Motor neuron (in vitro differentiated cells): ENCODE results near the gene SLC49A3. TPM values are rescaled to one million over a fixed set of nuclear protein-coding genes. Genes with fewer than 3 reads are reported as not detected.

ENCODE experiments used
- ATAC-seq, 8 experiments: fragments of 200-7000 bp; cut with Tn5 transposase; replicated peaks in 6 of 8; 2 replicates each; pipeline ENCODE4 v1.8.0; 2021; ENCODE audit warnings: mild to moderate bottlenecking in 8 of 8, moderate library complexity in 8 of 8
- H3K27ac ChIP-seq, 2 donors: fragments of 250-450 bp; sonication (Bioruptor Pico); 2 replicates each; pipeline ENCODE4 v1.9.0; 2021; ENCODE audit warnings: antibody characterized with exemption in 2 of 2, mild to moderate bottlenecking in 2 of 2, moderate library complexity in 1 of 2
- H3K4me1 ChIP-seq, 2 donors: fragments of 250-450 bp; sonication (Bioruptor Pico); replicated peaks in 1 of 2; 2 replicates each; pipeline ENCODE4 v1.6.1; 2021; ENCODE audit warnings: antibody characterized with exemption in 2 of 2, mild to moderate bottlenecking in 2 of 2, moderate library complexity in 1 of 2
- H3K4me3 ChIP-seq, 5 donors: fragments of 250-450 bp; sonication (Bioruptor Pico); 2 replicates each; pipeline ENCODE4 v1.9.0; 2021; ENCODE audit warnings: antibody characterized with exemption in 5 of 5, mild to moderate bottlenecking in 5 of 5, moderate library complexity in 4 of 5
- WGBS, 10 experiments: fragments of 450-650 bp; shearing (Covaris generic); methylation state at CpG; one replicate each; pipeline ENCODE4 v1.0.0; 2022; 5-methylcytosine and 5-hydroxymethylcytosine counted together
- in situ Hi-C, 9 experiments: fragments of 400-800 bp; cut with MboI; loops; one replicate each; pipeline ENCODE4 v1.15.0; 2021; ENCODE audit warnings: low sequenced_read_pairs in 9 of 9, low pct_unique_long_range_greater_than_20kb in 2 of 9; ENCODE audit not compliant: unreplicated experiment in 9 of 9
- total RNA-seq, 8 experiments: library from RNA; unstranded; fragments of 300-600 nt; gene quantifications; 2 replicates each; pipeline versions ENCODE4 v1.2.3 to v1.2.4, GENCODE V29; 2022

The SLC49A3 gene
- total RNA-seq, 8 experiments from 2014 or later, result 0.13 to 1.7 (median 0.37) TPM; not detected in 2

DNA sequence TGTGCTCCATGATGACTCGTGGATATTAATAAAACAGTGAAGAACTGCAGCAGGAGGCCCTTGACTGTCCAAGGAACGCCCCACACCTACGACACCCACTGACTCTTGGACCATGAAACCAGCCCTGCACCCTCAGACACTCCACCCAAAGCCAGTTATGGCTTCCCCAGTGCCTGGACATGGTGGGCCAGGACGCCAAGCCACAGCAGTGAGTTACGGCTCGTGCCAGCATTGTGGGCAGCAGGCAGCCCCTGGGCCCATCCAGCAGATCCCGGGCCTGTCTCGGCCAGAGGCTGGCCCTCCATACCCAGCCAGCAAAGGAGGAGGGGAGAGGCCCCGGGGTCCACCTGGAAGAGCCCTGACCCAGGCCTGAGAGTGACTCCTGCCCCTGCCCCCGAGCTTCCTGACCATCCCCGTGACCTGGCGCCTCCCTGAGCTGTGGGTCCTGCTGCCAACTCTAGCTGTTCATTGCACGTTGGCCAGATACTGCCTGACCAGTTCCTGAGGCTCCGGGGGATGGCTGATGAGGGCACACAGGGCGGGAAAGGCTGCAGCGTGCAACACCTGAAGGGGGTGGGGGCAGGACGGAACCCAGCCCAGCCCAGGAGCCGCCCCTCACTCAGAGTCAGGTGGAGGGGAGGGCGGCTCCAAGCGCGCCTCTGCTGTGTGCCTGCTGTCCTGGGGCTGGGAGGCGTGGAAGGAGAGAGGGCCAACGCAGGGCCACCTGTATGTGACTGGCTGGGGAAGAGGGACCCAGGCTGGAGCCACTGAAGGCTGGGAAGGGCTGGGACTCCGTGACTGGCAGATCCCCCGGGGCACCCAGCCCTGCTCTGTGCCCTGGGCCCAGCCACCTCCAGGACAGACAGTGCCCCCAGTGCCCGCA is 739 bp downstream of the SLC49A3 start:
- WGBS, 10 experiments, result 10 to 100% (median 86%) methylated on average over 2 to 4 of the region's 26 CpGs; no CpG with 5 or more reads in 4 of the 10 experiments
- Histone ChIP-seq H3K4me3 (no peak overlapping the region), H3K4me1 (no peaks in the 10 kb centered on the region), H3K27ac (no peak overlapping the region)
- in situ Hi-C loops, result no loop called here
- no peak for ATAC-seq

DNA sequence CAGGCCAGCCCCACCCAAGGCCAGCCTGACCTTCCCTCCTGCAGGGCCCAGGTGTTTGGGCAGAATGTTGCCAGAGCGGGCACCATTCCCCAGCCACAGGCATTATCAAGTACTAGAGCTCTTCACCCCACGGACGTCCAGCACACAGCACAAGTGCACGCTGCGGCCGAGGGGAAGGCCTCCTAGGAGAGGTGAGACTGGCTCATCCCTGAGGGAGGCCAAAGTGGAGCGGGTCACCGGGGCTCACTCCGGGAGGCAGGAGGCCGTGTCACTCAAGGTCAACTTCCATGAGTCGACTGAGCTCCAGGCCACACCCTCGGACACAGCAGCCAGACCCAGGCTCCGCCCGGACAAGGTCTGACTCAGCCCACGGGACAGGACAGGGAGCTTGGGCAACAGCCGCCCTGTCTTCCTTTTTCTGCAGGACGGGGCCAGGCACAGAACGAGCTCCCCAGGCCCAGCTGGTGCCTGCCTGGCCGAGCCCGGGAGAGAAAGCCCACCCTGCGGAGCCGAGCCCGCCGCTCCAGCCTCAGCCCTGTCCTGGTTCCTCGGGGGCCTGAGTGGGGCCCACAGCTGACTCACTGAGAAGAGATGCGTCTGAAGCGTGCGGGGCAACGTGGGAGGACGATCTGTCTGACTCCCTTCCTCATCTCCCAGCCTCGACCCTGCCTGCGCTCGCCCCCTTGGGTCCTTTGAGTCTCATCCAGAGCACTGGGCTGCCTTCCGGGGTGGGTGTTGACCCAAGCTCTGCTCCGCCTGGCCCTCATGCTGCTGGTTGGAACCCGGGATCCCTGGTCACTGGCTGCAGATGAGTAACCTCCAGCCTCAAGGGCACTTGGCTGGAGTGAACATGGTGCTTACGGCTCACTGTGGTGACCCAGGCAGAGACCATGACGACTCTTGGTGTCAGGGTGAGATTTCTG is 1.6 kb downstream of the SLC49A3 start:
- peak; percentile 40 to 83 (median 45) for ATAC-seq
- WGBS, 10 experiments, result 12 to 82% (median 57%) methylated on average over 1 to 15 of the region's 38 CpGs; no CpG with 5 or more reads in 3 of the 10 experiments
- in situ Hi-C loops, result no loop called here
- Histone ChIP-seq H3K4me3 (no peak overlapping the region), H3K4me1 (no peaks in the 10 kb centered on the region), H3K27ac (no peak overlapping the region)

DNA sequence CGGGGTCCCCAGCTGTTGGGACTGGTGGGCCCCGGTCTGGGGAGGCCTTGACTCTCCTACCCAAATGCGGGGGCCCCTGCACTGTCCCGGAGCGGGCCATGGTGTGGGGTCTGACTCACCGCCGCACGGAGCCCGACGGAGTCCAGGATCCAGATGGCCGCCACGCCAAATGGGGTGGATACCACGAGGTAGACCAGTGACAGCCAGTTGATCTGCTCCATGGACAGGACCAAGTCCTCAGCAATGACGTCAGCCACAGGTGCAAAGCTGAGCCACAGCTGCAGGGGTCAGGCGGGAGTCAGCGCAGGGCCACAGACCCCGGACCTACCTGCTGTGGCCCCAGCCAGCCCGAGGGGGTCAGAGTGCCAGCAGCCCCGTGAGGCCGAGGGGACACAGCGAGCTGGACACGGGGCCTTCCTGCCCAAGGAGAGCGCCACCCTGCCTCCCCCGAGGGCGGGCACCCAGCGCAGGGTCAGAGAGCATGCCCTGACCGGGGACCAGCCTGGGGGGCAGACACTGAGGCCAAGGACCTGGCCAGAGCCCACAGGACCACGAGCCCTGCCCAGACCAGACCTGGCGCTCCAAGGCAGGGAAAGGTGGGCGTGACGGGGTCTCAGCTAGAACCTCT is 2.4 kb downstream of the SLC49A3 start:
- H3K4me3 ChIP-seq, result no peak overlapping the region
- H3K27ac ChIP-seq, result no peak overlapping the region
- no peaks in the 10 kb centered on the region for H3K4me1 ChIP-seq
- WGBS, 10 experiments, result 64 to 100% methylated on average over 2 to 5 of the region's 31 CpGs; no CpG with 5 or more reads in 8 of the 10 experiments
- in situ Hi-C loops, result no loop called here
- no peak for ATAC-seq

DNA sequence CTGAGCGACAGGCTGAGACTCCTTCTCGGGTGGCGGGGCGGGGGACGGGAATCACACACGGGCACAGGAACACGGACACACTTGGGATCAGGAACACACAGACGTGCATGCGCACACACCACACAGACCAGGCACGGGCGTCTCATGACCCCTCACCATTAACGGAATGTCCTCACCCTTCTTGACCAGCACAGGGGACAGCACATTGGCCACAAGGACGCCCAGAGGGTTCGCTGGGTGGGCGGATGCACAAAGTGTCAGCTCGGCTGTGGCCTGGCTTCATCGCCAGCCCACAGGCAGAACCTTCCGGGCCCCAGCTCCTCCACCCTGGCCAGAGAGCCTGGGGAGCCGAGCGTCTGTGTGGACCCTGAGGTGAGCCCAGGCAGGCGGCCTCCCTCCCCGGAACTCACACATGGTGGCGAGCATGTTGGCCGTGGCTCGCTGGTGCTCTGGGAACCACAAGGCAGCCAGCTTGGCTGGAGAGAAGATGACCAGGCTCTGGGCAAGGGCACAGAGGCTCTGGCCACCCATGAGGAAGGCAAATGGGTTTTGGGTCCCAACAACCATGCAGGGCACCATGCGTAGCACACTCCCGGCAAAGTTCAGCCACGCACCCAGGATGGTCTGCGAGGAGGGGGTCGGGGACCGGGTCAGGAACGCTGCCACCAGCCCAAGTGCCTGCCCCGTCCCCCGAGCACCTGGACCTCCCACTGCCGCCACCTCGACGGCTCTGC is 3.1 kb downstream of the SLC49A3 start:
- Histone ChIP-seq H3K4me1 (peaks cover 0 to under 1% of the 10 kb centered on the region in 2 donors), H3K27ac (no peak overlapping the region), H3K4me3 (no peak overlapping the region)
- WGBS, 10 experiments, result 80 to 96% (median 87%) methylated on average over 1 to 5 of the region's 37 CpGs; no CpG with 5 or more reads in 5 of the 10 experiments
- no peak for ATAC-seq
- in situ Hi-C loops, result no loop called here

DNA sequence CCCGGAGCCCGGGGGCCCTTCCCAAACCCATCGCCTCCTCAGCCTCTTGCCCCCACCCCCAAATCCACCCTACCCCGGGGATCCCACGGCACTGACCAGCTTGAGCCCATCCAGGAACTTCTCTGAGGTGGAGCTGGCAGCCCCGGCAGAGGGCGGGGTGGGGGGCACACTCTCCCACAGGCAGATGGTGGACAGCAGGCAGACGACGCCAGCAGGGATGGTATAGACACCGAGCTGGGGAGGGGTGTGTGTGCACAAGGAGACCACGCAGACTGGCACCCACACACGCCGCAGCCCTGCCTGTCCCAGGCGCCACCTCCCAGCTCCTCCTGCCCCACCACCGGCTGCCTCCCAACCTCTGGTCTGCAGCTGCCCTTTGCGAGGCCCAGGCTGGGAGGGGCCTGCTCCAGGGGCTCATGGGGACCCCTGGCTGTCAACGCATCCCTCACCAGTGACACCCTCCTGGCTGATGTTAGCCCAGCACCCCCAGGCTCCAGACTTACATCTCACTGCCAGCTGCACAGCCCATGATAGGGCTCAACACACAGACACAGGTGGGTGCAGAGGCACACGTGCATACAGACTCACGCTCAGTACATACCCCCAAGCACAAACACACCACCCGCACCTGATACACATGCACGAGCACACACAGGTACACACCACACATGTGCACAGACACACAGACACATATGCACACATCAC is 4.2 kb downstream of the SLC49A3 start:
- Histone ChIP-seq H3K27ac (no peak overlapping the region), H3K4me3 (no peak overlapping the region), H3K4me1 (peaks cover 7 to 9% of the 10 kb centered on the region in 2 donors)
- ATAC-seq, result no peak
- in situ Hi-C loops, result no loop called here
- 40 to 67% methylated on average over 3 of the region's 21 CpGs; no CpG with 5 or more reads in 8 of the 10 experiments for WGBS, 10 experiments

DNA sequence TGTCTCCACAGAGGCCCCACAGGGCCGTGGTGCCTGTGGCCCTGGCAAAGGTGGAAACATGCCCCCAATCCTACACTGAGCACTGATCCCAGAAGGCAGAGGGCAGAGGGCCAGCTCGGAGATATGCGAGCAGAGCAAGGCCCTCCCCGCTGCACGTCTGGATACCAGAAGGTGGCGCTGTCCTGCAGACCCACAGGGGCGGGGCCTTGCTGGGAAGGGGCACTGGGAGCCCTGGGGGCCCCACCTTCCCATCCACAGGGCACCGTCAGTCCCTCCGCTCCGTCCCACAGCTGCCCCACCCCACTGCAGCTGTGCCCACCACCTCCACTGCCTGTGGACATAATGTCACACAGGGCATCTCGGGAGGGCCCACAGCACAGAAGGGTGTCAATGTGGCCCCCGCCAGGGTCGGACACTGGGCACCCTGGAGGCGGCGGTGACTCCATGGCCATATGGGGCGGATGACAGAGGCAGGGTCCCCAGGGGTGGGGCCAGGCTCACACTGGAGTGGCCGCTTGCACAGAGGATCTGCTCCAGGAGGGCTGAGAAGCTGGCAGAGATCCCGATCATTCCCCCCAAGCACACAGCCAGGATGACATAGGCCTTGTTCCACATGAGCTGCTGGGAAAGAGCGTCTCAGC is 4.8 kb downstream of the SLC49A3 start:
- peak; percentile 21 to 69 (median 34) for ATAC-seq
- H3K4me3 ChIP-seq, result no peak overlapping the region
- 80 to 100% methylated on average over 1 of the region's 19 CpGs; no CpG with 5 or more reads in 8 of the 10 experiments for WGBS, 10 experiments
- H3K27ac ChIP-seq, result no peak overlapping the region
- peaks cover 7 to 9% of the 10 kb centered on the region in 2 donors for H3K4me1 ChIP-seq
- in situ Hi-C loops, result no loop called here

DNA sequence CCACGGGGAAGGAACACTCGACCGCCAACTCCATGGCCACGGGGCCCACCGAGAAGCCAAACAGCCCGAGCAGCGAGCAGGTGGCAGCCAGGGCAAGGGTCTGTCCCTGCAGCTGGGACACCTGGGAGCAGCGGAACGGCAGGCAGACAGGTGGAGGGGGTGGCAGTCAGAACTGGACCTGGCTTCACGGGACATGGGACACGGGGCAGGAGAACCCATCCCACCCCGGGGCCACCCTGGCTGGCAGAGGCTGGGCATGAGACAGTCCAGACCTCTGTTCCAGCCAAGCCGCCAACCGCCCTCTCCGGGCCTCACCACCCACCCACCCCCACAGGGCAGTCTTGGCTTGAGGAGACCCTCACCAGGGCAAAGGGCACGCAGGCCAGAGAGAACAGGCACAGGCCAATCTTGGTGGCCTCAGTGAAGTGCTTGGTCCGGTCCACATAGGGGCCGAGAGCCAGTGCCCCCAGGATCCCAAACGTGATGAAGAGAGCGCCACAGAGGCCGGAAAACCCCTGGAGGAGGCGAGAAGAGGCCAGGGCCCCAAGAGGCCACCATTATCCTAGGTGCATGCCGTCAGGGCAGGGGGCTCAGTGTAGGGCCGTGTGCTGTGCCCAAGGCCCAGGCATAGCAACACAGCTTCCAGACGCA is 5.6 kb downstream of the SLC49A3 start:
- Histone ChIP-seq H3K27ac (no peak overlapping the region), H3K4me3 (no peak overlapping the region), H3K4me1 (peaks cover 7 to 9% of the 10 kb centered on the region in 2 donors)
- WGBS, 10 experiments, result 30 to 100% (median 40%) methylated on average over 1 to 2 of the region's 25 CpGs; no CpG with 5 or more reads in 7 of the 10 experiments
- ATAC-seq, result peak; percentile 1 to 22 (median 4)
- in situ Hi-C loops, result no loop called here

DNA sequence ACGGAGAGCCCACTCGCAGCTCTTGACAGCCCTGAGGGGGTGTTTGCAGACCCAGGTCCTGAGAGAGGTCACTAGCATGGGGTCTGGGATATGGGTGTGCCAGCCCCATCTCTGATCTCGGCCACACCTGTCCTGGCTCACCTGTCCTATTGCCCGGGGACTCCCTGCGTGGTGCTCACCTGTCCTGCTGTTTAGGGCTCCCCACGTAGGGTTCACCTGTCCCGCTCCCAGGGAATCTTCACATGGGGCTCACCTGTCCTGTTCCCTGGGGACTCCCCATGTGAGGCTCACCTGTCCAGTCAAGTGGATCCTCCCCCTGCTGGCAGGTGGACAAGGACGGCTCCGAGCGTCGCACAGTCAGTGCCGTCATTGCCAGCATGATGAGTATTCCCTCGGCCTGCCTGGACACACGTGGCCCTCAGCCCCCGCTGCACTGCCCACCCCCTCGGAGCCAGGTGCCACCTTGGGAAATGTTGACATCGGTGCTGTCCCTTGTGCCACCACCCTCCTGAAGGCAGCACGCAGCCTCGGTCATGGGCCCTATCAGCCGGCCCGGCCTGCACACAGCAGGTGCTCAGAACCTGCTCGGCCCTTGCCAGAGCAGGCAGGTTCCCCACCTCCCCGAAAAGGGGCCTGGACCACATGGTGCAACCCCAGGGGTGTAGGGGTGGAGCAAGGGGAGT is 6.3 kb downstream of the SLC49A3 start:
- Histone ChIP-seq H3K4me3 (no peak overlapping the region), H3K27ac (no peak overlapping the region), H3K4me1 (peaks cover 7 to 9% of the 10 kb centered on the region in 2 donors)
- 90 to 100% (median 96%) methylated on average over 2 to 5 of the region's 23 CpGs; no CpG with 5 or more reads in 7 of the 10 experiments for WGBS, 10 experiments
- no peak for ATAC-seq
- in situ Hi-C loops, result no loop called here

DNA sequence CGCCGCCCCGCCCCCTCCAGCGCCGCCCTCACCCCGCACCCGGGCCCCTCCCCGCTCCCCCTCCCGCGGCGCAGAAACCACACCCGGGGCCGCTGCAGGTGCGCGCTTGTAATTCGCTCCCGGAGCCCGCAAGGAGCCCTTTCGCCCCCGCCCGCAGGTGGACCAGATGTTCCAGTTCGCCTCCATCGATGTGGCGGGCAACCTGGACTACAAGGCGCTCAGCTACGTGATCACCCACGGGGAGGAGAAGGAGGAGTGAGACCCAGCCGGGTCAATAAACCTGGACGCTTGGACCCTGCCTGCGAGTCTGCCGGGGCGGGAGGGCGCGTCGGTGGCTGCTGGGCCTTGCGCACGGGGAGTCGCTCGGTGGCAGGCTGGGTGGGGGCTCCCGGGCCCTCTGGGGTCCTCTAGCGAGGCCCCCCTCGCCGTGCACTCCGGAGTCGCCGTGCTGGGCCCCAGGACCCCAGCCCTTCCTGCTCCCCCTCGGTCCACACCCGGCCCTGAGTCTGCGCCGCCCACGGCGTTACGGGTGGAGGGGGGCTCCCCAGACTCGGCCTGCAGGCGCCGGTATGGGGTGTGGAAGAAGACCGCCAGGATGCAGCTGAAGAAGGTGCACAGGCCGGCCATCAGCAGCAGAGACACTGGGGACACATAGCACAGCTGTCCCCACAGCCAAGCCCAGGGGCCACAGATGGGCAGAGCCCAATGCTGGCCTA is 7.1 kb downstream of the SLC49A3 start:
- Histone ChIP-seq H3K4me3 (peak overlapping the region in 3 of 5 donors; percentile 11 to 26 (median 25)), H3K27ac (no peak overlapping the region), H3K4me1 (peaks cover 7 to 9% of the 10 kb centered on the region in 2 donors)
- WGBS, 10 experiments, result no CpG with 5 or more reads among the region's 58 CpGs
- peak in 2 of 8 experiments; percentile 5 to 6 for ATAC-seq
- in situ Hi-C loops, result no loop called here

DNA sequence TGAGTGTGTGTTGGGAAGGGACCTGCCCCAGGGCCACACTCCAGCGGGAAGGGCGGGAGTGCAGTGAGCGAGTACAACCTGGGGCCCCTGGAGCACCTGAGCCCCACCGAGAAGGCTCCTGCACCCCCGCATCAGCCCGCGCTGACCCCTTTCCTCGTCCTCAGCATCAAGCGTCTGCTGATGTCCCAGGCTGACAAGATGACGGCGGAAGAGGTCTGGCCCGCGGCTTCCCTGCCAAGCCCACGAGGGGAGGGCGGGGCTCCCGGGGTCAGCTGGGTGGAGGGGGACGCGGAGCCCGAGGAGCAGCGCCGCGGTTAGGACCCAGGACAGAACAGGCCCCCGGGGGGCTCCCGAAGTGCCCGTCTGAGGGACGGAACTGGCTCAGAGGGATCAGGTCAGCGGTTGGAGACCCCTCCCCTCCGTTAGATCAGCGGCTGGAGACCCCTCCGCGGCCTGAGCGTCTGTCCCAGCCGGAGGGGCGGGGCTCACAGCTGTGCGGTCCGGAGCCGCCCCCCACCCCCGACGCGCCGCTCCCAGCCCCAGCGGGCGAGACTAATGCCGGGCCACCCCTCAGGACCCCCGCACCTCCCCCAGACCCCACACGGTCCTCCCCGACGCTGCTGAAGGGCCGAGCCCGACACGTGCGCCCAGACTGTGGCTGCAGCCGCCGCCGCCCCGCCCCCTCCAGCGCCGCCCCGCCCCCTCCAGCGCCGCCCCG is 7.9 kb downstream of the SLC49A3 start:
- ATAC-seq, result peak; percentile 9 to 77 (median 66)
- Histone ChIP-seq H3K4me3 (peak overlapping the region; percentile 20 to 40 (median 32)), H3K4me1 (peaks cover 7 to 9% of the 10 kb centered on the region in 2 donors), H3K27ac (peak overlapping the region in 1 of 2 donors; percentile 47)
- in situ Hi-C loops, result no loop called here
- WGBS, 10 experiments, result no CpG with 5 or more reads among the region's 62 CpGs
